Body of pancreas (tissue), 4 donors: Measurements from ENCODE around the gene CHM.

Experiments
- CTCF ChIP-seq, 7 experiments: fragments of 450-650 bp in 4 of 7; fragments of 200-600 bp in 3 of 7; sonication (generic) in 3 of 7; IDR thresholded peaks; one replicate each; pipeline ENCODE4 v1.5.1; 2016 to 2019; ENCODE audit warnings: antibody characterized with exemption in 7 of 7
- POLR2A ChIP-seq, 3 donors: fragments of 450-650 bp; IDR thresholded peaks; one replicate each; pipeline ENCODE4 v1.6.1; 2016; ENCODE audit warnings: antibody characterized with exemption in 3 of 3, mild to moderate bottlenecking in 2 of 3

DNA sequence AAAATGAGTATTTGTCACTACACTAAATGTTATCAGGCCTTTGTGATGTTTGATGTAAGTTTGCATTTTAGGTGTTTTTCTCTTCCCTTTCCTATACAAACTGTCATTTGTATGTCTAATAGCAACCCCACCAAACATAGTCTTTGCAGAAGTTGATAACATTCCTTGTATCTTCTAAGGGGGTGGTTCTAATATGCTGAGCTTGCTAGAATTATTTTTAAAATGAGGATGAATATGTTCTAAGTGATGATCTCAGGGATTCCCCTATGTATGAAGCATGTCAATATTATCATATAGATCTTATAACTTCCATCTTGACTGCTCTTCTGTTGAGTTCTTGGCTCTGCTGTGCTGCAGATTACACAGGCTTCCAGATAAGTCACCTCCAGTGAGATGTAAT, 3.1 kb downstream of the CHM start:
- TF ChIP-seq CTCF (IDR thresholded peaks at IDR 0.05) (no peak), POLR2A (IDR thresholded peaks at IDR 0.05) (no peak)
